ENCODE measurements around the gene ALAS2.
"Not testable (repeated sequence)": the region's sequence is repeated elsewhere in the genome, so short reads cannot be mapped to it uniquely, and the experiment has no call there.

Gene ALAS2

GRCh38 chrX:55030271-55031205 is at the start of gene ALAS2:
Gene ALAS2 (minus strand): TSS chrX:55030977. CDS start chrX:55026000, 4,977 bp downstream.
- in situ Hi-C loops (cut with HindIII; ENCODE audit: low sequenced_read_pairs) = no loop called here

GRCh38 chrX:55074851-55075467 is 44.2 kb upstream of the ALAS2 start, which contains the start of gene PAGE2B:
Gene PAGE2B (plus strand): TSS chrX:55075030. CDS start chrX:55076042, 1,012 bp downstream.
- in situ Hi-C loops (cut with HindIII; ENCODE audit: low sequenced_read_pairs) = no loop called here

GRCh38 chrX:55072286-55072685 is 41.5 kb upstream of the ALAS2 start:
- in situ Hi-C loops (cut with HindIII; ENCODE audit: low sequenced_read_pairs) = no loop called here

GRCh38 chrX:55067180-55067579 is 36.4 kb upstream of the ALAS2 start:
- in situ Hi-C loops (cut with HindIII; ENCODE audit: low sequenced_read_pairs) = not testable (repeated sequence)

GRCh38 chrX:55057675-55058249 is 27.0 kb upstream of the ALAS2 start:
- in situ Hi-C loops (cut with HindIII; ENCODE audit: low sequenced_read_pairs) = no loop called here

GRCh38 chrX:55056820-55057674 is 26.3 kb upstream of the ALAS2 start:
- in situ Hi-C loops (cut with HindIII; ENCODE audit: low sequenced_read_pairs) = no loop called here

GRCh38 chrX:55050599-55050998 is 19.8 kb upstream of the ALAS2 start:
- in situ Hi-C loops (cut with HindIII; ENCODE audit: low sequenced_read_pairs) = not testable (repeated sequence)

GRCh38 chrX:55041514-55041913 is 10.7 kb upstream of the ALAS2 start:
- in situ Hi-C loops (cut with HindIII; ENCODE audit: low sequenced_read_pairs) = no loop called here

GRCh38 chrX:55039471-55039870 is 8.7 kb upstream of the ALAS2 start:
- in situ Hi-C loops (cut with HindIII; ENCODE audit: low sequenced_read_pairs) = no loop called here

- in situ Hi-C loops (cut with HindIII; ENCODE audit: low sequenced_read_pairs) = no loop called here
Measured at GRCh38 chrX:55033429-55033828, 2.7 kb upstream of the ALAS2 start.

GRCh38 chrX:55029291-55029690 is 1.5 kb downstream of the ALAS2 start:
- in situ Hi-C loops (cut with HindIII; ENCODE audit: low sequenced_read_pairs) = no loop called here

GRCh38 chrX:55028611-55029010 is 2.2 kb downstream of the ALAS2 start:
- in situ Hi-C loops (cut with HindIII; ENCODE audit: low sequenced_read_pairs) = no loop called here

GRCh38 chrX:55028040-55028439 is 2.7 kb downstream of the ALAS2 start:
- in situ Hi-C loops (cut with HindIII; ENCODE audit: low sequenced_read_pairs) = no loop called here

GRCh38 chrX:55026840-55027239 is 3.9 kb downstream of the ALAS2 start:
- in situ Hi-C loops (cut with HindIII; ENCODE audit: low sequenced_read_pairs) = no loop called here

- in situ Hi-C loops (cut with HindIII; ENCODE audit: low sequenced_read_pairs) = no loop called here
Measured at GRCh38 chrX:55026143-55026542, 4.6 kb downstream of the ALAS2 start.

GRCh38 chrX:55014897-55015299 is 15.9 kb downstream of the ALAS2 start:
- in situ Hi-C loops (cut with HindIII; ENCODE audit: low sequenced_read_pairs) = no loop called here

- in situ Hi-C loops (cut with HindIII; ENCODE audit: low sequenced_read_pairs) = no loop called here
Measured at GRCh38 chrX:55011294-55011693, 19.5 kb downstream of the ALAS2 start.

- in situ Hi-C loops (cut with HindIII; ENCODE audit: low sequenced_read_pairs) = no loop called here
Measured at GRCh38 chrX:55008571-55009358, 22.0 kb downstream of the ALAS2 start.

- in situ Hi-C loops (cut with HindIII; ENCODE audit: low sequenced_read_pairs) = no loop called here
Measured at GRCh38 chrX:55007656-55008055, 23.1 kb downstream of the ALAS2 start.
